GM12878 (cell line): ENCODE measurements around the gene COQ9. TPM values are rescaled to one million over a fixed set of nuclear protein-coding genes. Genes with fewer than 3 reads are reported as not detected.

Experiments
- ATAC-seq: fragments of 200-7000 bp; cut with Tn5 transposase; 3 replicates; pipeline ENCODE4 v1.9.1; 2020; ENCODE audit warnings: mild to moderate bottlenecking, moderate library complexity
- BruUV-seq: library from RNA; stranded (reverse); fragments of 400-500 nt; replicated peaks from 2 replicates; lab custom pipeline; 2021; lab: Mats Ljungman, UMichigan
- CTCF ChIA-PET: fragments of 300-600 bp; sonication (Branson Sonifier 250); formaldehyde crosslinking; extraction: SDS; loops from one replicate; lab custom pipeline; 2021; ENCODE audit warnings: inconsistent platforms; lab: Yijun Ruan, JAX
- POLR2A ChIA-PET: fragments of 350-600 bp; formaldehyde crosslinking; extraction: SDS; loops from one replicate; lab custom pipeline; 2021; ENCODE audit warnings: inconsistent platforms; lab: Charles Lee
- RAD21 ChIA-PET: fragments of 300-600 bp; sonication (Branson Sonifier 250); formaldehyde crosslinking; loops from one replicate; lab custom pipeline; 2023; ENCODE audit warnings: antibody characterized with exemption; ENCODE audit not compliant: unreplicated experiment; lab: Charles Lee
- SMC1A ChIA-PET: fragments of 300-600 bp; sonication (Branson Sonifier 250); formaldehyde crosslinking; loops from one replicate; lab custom pipeline; 2023; ENCODE audit not compliant: unreplicated experiment, uncharacterized antibody; lab: Charles Lee
- DNase-seq: peaks from one replicate; pipeline ENCODE4 v3.0.0-alpha.2; 2011; ENCODE audit warnings: low read depth, low spot score
- FAIRE-seq: peaks from 3 replicates; lab custom pipeline; 2011; peaks lifted over from hg19 to GRCh38; lab: Jason Lieb, UNC
- H2AFZ ChIP-seq: 2 replicates; pipeline ENCODE4 v1.6.0; 2011; ENCODE audit warnings: low read depth, low read length, control low read depth; ENCODE audit not compliant: control insufficient read depth
- H3K27ac ChIP-seq: 2 replicates; pipeline ENCODE4 v1.5.1; 2011; ENCODE audit warnings: control low read depth; ENCODE audit not compliant: control insufficient read depth, insufficient read depth
- H3K27me3 ChIP-seq, 2 experiments: replicated peaks in 1 of 2; 2 replicates each; pipeline versions ENCODE4 v1.6.0 to v1.6.1; 2011; ENCODE audit warnings: low read length in 1 of 2; ENCODE audit not compliant: control insufficient read depth in 2 of 2, insufficient read depth in 2 of 2
- H3K36me3 ChIP-seq, 2 experiments: 2 replicates each; pipeline ENCODE4 v1.5.1; 2011; ENCODE audit warnings: low read length in 1 of 2; ENCODE audit not compliant: control insufficient read depth in 2 of 2, insufficient read depth in 2 of 2
- H3K4me1 ChIP-seq: 2 replicates; pipeline ENCODE4 v1.6.1; 2011; ENCODE audit warnings: mild to moderate bottlenecking, low read length, moderate library complexity, mixed read lengths; ENCODE audit not compliant: control insufficient read depth, insufficient read depth
- H3K4me2 ChIP-seq: 2 replicates; pipeline ENCODE4 v1.6.0; 2011; ENCODE audit warnings: control low read depth; ENCODE audit not compliant: control insufficient read depth, insufficient read depth
- H3K4me3 ChIP-seq: fragments of 200-600 bp; sonication (generic); 2 replicates; pipeline ENCODE4 v1.5.1; 2016
- H3K79me2 ChIP-seq: 2 replicates; pipeline ENCODE4 v1.6.0; 2011; ENCODE audit warnings: low read length; ENCODE audit not compliant: control insufficient read depth, insufficient read depth
- H3K9ac ChIP-seq: 2 replicates; pipeline ENCODE4 v1.8.0; 2011; ENCODE audit warnings: low read length, control low read depth, mixed read lengths; ENCODE audit not compliant: control insufficient read depth, insufficient read depth
- H3K9me3 ChIP-seq: replicated peaks from 3 replicates; pipeline ENCODE4 v1.5.1; 2011; ENCODE audit warnings: mild to moderate bottlenecking, low read length; ENCODE audit not compliant: control insufficient read depth, insufficient read depth
- H4K20me1 ChIP-seq: 2 replicates; pipeline ENCODE4 v1.6.0; 2011; ENCODE audit not compliant: control insufficient read depth, insufficient read depth
- BHLHE40 ChIP-seq, 2 experiments: fragments of 450-650 bp in 1 of 2; IDR thresholded peaks; 2 replicates each; pipeline ENCODE4 v1.6.1; 2011 to 2017; ENCODE audit warnings: low read depth in 2 of 2, borderline replicate concordance in 1 of 2, improper control_type of control experiment in 1 of 2, low read length in 1 of 2, mild to moderate bottlenecking in 1 of 2
- BRCA1 ChIP-seq: IDR thresholded peaks from 2 replicates; pipeline ENCODE4 v1.6.1; 2011; ENCODE audit warnings: low read depth, low read length, improper control_type of control experiment
- FOXK2 ChIP-seq: fragments of 450-650 bp; IDR thresholded peaks from 2 replicates; pipeline ENCODE4 v1.6.1; 2017; ENCODE audit warnings: mild to moderate bottlenecking, moderate library complexity
- MTA2 ChIP-seq: fragments of 450-650 bp; IDR thresholded peaks from 2 replicates; pipeline ENCODE4 v1.6.1; 2016; ENCODE audit warnings: low read depth, mild to moderate bottlenecking, moderate library complexity
- NR2C2 ChIP-seq: IDR thresholded peaks from 2 replicates; pipeline ENCODE4 v1.6.1; 2011; ENCODE audit warnings: borderline replicate concordance, low read depth; ENCODE audit not compliant: control insufficient read depth, insufficient read length
- SMC3 ChIP-seq: IDR thresholded peaks from 2 replicates; pipeline ENCODE4 v1.6.1; 2011; ENCODE audit warnings: low read length, improper control_type of control experiment, borderline replicate concordance
- SUPT20H ChIP-seq: IDR thresholded peaks from 2 replicates; pipeline ENCODE4 v1.6.1; 2011; ENCODE audit warnings: low read depth, mild to moderate bottlenecking, low read length, moderate library complexity, borderline replicate concordance; ENCODE audit not compliant: control insufficient read depth
- WRNIP1 ChIP-seq: IDR thresholded peaks from 2 replicates; pipeline ENCODE4 v1.6.1; 2011; ENCODE audit warnings: low read depth, low read length, improper control_type of control experiment, borderline replicate concordance
- ZBED1 ChIP-seq: IDR thresholded peaks from 2 replicates; pipeline ENCODE4 v1.6.1; 2016; ENCODE audit warnings: borderline replicate concordance
- ZNF274 ChIP-seq: IDR thresholded peaks from one replicate; pipeline ENCODE4 v1.8.0; 2011; ENCODE audit not compliant: insufficient read length, insufficient read depth
- WGBS: methylation state at CpG from one replicate; pipeline ENCODE4 v1.1.6; 2016; ENCODE audit warnings: low lambda C conversion rate; ENCODE audit not compliant: insufficient replicate concordance, insufficient coverage; ENCODE audit errors: missing lambda C conversion rate; 5-methylcytosine and 5-hydroxymethylcytosine counted together
- in situ Hi-C: fragments of 300-500 bp; cut with MboI; formaldehyde crosslinking; loops from 9 replicates; pipeline ENCODE4 v1.14.3; 2018; ENCODE audit warnings: mixed read lengths
- intact Hi-C: fragments of 100-400 bp; cut with micrococcal nuclease; formaldehyde crosslinking; loops from one replicate; pipeline ENCODE4 v1.14.2; 2022; ENCODE audit not compliant: unreplicated experiment
- polyA plus RNA-seq, 11 experiments: library from polyadenylated mRNA; depleted of rRNA in 4 of 11; unstranded in 6 of 11; stranded (reverse) in 5 of 11; fragments of >200 nt; fragmentation: Nextera tagmentation in 4 of 11; fragmentation: Illumina TruSeq in 1 of 11; extraction: Ambion mirVana in 4 of 11; extraction: Trizol in 1 of 11; gene quantifications; 1 replicate in 1 of 11; 2 replicates in 10 of 11; pipeline versions ENCODE4 v1.2.1 to v1.2.3, GENCODE V29; 2011 to 2016; ENCODE audit warnings: inconsistent platforms in 2 of 11, missing spikeins in 2 of 11, low read depth in 1 of 11
- total RNA-seq, 4 experiments: library from RNA; depleted of rRNA in 3 of 4; stranded (reverse); fragments of >200 nt in 3 of 4; fragmentation: Illumina TruSeq in 1 of 4; extraction: Trizol in 1 of 4; gene quantifications; 2 replicates each; pipeline versions ENCODE4 v1.2.1 to v1.2.3, GENCODE V29; 2013 to 2021
- TF ChIP-seq, protein P1 (sequence below): fragments of 450-650 bp; formaldehyde crosslinking; IDR thresholded peaks from 2 replicates; pipeline ENCODE4 v1.5.0; 2022; ENCODE audit warnings: mild to moderate bottlenecking, missing genetic modification characterization
- TF ChIP-seq, protein P2 (sequence below): fragments of 450-650 bp; conservative IDR thresholded peaks from 2 replicates; pipeline ENCODE4 v1.6.1; 2017; ENCODE audit warnings: mild to moderate bottlenecking, moderate library complexity
- TF ChIP-seq, protein P3 (sequence below): IDR thresholded peaks from 2 replicates; pipeline ENCODE4 v1.6.1; 2011; ENCODE audit warnings: borderline replicate concordance, low read depth, mild to moderate bottlenecking, moderate library complexity, low read length; ENCODE audit not compliant: insufficient read depth, poor library complexity, severe bottlenecking
- TF ChIP-seq, protein P4 (sequence below): fragments of 450-650 bp; IDR thresholded peaks from 2 replicates; pipeline ENCODE4 v1.6.1; 2017; ENCODE audit warnings: borderline replicate concordance

The COQ9 gene
- total and polyA plus RNA-seq, 10 of the 15 experiments (the other 5 are each of a cell fraction or from before 2014, with no cell fraction given), result 24.1 to 79.7 (median 50.1) TPM

DNA sequence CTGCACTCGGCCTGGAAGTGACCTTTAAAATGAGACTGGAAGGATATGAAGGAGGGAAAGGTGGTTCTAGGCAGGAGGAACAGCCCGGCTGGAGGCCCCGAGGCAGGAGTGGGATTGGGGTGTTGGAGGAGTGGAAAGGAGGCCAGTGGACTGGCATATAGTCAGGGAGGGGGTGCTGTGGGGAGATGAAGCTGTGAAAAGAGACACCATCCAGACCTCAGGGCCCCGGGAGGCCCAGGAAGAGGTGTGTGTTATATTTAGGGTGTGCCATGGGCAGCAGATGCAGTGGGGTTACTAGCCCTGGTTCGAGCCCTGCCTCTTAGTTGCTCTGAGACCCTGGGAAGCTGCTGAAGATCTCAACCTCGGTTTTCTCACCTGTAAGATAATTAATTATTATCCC lies 57.9 kb downstream of the COQ9 start:
- BruUV-seq, result no TSS peak
- H3K79me2 ChIP-seq, result no peaks in the 10 kb centered on the region
- H3K4me3 ChIP-seq, result no peak overlapping the region
- H2AFZ ChIP-seq, result no peak overlapping the region
- no peaks in the 10 kb centered on the region for H3K9me3 ChIP-seq
- no peak overlapping the region for H3K9ac ChIP-seq
- H3K27me3 ChIP-seq, result no peaks in the 10 kb centered on the region; a peak in 2 of 4 replicates
- RAD21 ChIA-PET, result interaction anchor here (1.1 kb wide), 1 partner anchor 23 kb away, joined by 3 read pairs; no protein-coding TSS in a partner anchor
- in situ Hi-C loops (no loop called here), intact Hi-C loops (no loop called here)
- FAIRE-seq (no peak), DNase-seq (no peak), ATAC-seq (no peak)
- CTCF ChIA-PET, result interaction anchor here (1.5 kb wide), 1 partner anchor 15 kb away, joined by 5 read pairs; no protein-coding TSS in a partner anchor
- SMC1A ChIA-PET, result interaction anchor here (1.1 kb wide), 1 partner anchor 17 kb away, joined by 3 read pairs; no protein-coding TSS in a partner anchor
- no peaks in the 10 kb centered on the region; a peak in 1 of 4 replicates for H3K36me3 ChIP-seq
- POLR2A ChIA-PET, result no interaction called here
- 20% methylated on average over 6 of the region's 6 CpGs for WGBS
- no peak overlapping the region for H3K4me2 ChIP-seq
- no peaks in the 10 kb centered on the region for H3K4me1 ChIP-seq
- H4K20me1 ChIP-seq, result no peaks in the 10 kb centered on the region
- H3K27ac ChIP-seq, result no peak overlapping the region
- no peak for TF ChIP-seq MTA2
- TF ChIP-seq ZBED1, result no peak
- TF ChIP-seq BHLHE40 (IDR thresholded peaks at IDR 0.05; ENCODE audit: borderline replicate concordance in 1 of 2, low read depth in 2 of 2, low read length in 1 of 2), result no peak
- no peak for TF ChIP-seq WRNIP1
- no peak for TF ChIP-seq SUPT20H
- TF ChIP-seq, protein P1, sequence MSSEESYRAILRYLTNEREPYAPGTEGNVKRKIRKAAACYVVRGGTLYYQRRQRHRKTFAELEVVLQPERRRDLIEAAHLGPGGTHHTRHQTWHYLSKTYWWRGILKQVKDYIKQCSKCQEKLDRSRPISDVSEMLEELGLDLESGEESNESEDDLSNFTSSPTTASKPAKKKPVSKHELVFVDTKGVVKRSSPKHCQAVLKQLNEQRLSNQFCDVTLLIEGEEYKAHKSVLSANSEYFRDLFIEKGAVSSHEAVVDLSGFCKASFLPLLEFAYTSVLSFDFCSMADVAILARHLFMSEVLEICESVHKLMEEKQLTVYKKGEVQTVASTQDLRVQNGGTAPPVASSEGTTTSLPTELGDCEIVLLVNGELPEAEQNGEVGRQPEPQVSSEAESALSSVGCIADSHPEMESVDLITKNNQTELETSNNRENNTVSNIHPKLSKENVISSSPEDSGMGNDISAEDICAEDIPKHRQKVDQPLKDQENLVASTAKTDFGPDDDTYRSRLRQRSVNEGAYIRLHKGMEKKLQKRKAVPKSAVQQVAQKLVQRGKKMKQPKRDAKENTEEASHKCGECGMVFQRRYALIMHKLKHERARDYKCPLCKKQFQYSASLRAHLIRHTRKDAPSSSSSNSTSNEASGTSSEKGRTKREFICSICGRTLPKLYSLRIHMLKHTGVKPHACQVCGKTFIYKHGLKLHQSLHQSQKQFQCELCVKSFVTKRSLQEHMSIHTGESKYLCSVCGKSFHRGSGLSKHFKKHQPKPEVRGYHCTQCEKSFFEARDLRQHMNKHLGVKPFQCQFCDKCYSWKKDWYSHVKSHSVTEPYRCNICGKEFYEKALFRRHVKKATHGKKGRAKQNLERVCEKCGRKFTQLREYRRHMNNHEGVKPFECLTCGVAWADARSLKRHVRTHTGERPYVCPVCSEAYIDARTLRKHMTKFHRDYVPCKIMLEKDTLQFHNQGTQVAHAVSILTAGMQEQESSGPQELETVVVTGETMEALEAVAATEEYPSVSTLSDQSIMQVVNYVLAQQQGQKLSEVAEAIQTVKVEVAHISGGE (CRISPR knock-in tag), result no peak
- TF ChIP-seq, protein P2, sequence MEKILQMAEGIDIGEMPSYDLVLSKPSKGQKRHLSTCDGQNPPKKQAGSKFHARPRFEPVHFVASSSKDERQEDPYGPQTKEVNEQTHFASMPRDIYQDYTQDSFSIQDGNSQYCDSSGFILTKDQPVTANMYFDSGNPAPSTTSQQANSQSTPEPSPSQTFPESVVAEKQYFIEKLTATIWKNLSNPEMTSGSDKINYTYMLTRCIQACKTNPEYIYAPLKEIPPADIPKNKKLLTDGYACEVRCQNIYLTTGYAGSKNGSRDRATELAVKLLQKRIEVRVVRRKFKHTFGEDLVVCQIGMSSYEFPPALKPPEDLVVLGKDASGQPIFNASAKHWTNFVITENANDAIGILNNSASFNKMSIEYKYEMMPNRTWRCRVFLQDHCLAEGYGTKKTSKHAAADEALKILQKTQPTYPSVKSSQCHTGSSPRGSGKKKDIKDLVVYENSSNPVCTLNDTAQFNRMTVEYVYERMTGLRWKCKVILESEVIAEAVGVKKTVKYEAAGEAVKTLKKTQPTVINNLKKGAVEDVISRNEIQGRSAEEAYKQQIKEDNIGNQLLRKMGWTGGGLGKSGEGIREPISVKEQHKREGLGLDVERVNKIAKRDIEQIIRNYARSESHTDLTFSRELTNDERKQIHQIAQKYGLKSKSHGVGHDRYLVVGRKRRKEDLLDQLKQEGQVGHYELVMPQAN, result no peak
- TF ChIP-seq ZNF274, result no peak
- TF ChIP-seq, protein P3, sequence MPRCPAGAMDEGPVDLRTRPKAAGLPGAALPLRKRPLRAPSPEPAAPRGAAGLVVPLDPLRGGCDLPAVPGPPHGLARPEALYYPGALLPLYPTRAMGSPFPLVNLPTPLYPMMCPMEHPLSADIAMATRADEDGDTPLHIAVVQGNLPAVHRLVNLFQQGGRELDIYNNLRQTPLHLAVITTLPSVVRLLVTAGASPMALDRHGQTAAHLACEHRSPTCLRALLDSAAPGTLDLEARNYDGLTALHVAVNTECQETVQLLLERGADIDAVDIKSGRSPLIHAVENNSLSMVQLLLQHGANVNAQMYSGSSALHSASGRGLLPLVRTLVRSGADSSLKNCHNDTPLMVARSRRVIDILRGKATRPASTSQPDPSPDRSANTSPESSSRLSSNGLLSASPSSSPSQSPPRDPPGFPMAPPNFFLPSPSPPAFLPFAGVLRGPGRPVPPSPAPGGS, result no peak
- no peak for TF ChIP-seq NR2C2
- TF ChIP-seq FOXK2, result no peak
- no peak for TF ChIP-seq BRCA1
- TF ChIP-seq, protein P4, sequence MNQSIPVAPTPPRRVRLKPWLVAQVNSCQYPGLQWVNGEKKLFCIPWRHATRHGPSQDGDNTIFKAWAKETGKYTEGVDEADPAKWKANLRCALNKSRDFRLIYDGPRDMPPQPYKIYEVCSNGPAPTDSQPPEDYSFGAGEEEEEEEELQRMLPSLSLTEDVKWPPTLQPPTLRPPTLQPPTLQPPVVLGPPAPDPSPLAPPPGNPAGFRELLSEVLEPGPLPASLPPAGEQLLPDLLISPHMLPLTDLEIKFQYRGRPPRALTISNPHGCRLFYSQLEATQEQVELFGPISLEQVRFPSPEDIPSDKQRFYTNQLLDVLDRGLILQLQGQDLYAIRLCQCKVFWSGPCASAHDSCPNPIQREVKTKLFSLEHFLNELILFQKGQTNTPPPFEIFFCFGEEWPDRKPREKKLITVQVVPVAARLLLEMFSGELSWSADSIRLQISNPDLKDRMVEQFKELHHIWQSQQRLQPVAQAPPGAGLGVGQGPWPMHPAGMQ, result no peak
- TF ChIP-seq SMC3, result no peak
